ENCODE data around the gene ZNF32.

DNA sequence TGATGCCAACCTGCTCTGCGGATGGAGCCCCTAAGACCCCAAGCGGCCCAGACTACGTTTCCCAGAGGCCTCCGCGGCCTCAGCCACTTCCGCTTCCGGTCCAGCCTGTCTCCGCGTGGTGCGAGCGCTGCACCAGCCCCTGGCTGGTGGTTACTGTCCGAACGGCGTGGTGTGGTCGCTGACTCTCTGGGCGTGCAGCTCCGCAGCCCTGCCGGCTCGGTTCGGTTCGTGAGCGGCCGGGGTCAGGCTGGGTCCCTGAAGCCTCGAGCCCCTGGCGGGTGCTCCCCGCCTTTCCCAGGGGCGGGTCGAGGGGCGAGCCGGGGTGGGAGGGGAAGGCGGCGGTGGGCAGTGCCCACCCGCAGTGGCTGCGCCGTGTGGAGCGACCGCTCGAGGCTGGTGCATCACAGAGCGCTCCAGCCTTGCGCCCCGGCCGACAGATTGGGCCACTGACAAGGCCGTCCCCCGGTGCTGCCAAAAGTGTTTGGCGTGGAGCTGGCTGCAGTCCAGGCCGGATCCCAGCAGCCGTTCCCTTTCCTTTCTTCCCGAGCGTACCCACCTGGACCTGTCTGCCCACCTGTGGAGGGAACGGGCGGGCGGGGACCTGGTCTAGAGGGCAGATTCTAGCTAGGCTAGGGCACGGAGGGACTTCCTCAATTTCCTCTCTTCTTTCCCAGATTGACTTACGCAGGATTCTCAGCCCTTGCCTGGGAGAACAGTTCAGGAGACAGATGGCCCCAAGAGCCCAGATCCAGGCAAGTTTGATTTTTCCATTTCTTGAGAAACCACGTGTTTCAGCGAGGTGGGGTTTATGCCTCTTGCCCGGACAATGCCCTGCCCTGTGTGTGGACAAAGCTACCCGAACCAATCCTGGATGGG, 42.1 kb downstream of the ZNF32 start, which contains the start of gene ZNF485:
- no peak for TF ChIP-seq EZH2 (IDR thresholded peaks at IDR 0.05; ENCODE audit: borderline replicate concordance, insufficient read depth, low read depth, low read length, poor library complexity, severe bottlenecking)
- TF ChIP-seq, protein P1, sequence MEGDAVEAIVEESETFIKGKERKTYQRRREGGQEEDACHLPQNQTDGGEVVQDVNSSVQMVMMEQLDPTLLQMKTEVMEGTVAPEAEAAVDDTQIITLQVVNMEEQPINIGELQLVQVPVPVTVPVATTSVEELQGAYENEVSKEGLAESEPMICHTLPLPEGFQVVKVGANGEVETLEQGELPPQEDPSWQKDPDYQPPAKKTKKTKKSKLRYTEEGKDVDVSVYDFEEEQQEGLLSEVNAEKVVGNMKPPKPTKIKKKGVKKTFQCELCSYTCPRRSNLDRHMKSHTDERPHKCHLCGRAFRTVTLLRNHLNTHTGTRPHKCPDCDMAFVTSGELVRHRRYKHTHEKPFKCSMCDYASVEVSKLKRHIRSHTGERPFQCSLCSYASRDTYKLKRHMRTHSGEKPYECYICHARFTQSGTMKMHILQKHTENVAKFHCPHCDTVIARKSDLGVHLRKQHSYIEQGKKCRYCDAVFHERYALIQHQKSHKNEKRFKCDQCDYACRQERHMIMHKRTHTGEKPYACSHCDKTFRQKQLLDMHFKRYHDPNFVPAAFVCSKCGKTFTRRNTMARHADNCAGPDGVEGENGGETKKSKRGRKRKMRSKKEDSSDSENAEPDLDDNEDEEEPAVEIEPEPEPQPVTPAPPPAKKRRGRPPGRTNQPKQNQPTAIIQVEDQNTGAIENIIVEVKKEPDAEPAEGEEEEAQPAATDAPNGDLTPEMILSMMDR (IDR thresholded peaks at IDR 0.05), result no peak

Measured in B cell (primary cell).